ENCODE results near the gene RAB27A.
"Not testable (repeated sequence)": the region's sequence is repeated elsewhere in the genome, so short reads cannot be mapped to it uniquely, and the experiment has no call there.

The RAB27A gene

DNA sequence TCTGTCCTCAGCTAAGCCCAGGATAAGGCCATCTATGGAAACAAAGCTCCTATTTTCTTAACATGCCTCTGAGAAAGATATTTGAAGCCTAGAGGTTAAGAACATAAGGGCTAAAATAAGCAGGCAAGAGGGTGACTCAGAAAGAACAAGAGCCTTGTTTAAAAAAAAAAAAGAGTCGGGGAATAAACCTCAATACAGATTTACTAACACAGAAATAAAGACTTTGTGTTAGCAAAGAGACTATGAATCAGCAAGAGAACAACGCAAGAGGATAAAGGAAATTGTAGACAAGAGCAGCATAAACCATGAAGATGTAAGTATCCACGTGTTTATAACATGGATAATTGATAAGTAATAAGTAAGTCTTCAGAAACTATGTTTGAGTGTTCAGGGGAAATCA lies 36.0 kb downstream of the RAB27A start:
- in situ Hi-C loops (cut with MboI; ENCODE audit: low pct_unique_long_range_greater_than_20kb, low sequenced_read_pairs, unreplicated experiment) = no loop called here
- TF ChIP-seq, protein P1, sequence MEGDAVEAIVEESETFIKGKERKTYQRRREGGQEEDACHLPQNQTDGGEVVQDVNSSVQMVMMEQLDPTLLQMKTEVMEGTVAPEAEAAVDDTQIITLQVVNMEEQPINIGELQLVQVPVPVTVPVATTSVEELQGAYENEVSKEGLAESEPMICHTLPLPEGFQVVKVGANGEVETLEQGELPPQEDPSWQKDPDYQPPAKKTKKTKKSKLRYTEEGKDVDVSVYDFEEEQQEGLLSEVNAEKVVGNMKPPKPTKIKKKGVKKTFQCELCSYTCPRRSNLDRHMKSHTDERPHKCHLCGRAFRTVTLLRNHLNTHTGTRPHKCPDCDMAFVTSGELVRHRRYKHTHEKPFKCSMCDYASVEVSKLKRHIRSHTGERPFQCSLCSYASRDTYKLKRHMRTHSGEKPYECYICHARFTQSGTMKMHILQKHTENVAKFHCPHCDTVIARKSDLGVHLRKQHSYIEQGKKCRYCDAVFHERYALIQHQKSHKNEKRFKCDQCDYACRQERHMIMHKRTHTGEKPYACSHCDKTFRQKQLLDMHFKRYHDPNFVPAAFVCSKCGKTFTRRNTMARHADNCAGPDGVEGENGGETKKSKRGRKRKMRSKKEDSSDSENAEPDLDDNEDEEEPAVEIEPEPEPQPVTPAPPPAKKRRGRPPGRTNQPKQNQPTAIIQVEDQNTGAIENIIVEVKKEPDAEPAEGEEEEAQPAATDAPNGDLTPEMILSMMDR (IDR thresholded peaks at IDR 0.05; ENCODE audit: extremely low read depth, insufficient read depth, missing control alignments) = no peak
- DNase-seq (ENCODE audit: low spot score) = no peak

DNA sequence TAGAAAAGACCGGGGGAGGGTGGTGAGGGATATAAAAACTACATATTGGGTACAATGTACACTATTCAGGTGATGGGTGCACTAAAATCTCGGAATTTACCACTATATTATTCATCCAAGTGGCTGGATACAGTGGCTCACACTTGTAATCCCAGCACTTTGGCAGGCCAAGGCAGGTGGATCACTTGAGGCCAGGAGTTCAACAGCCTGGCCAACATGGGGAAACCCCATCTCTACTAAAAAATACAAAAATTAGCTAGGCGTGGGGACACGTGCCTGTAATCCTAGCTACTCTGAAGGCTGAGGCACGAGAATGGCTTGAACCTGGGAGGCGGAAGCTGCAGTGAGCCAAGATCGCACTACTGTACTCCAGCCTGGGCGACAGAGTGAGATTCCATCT lies 37.4 kb downstream of the RAB27A start:
- in situ Hi-C loops (cut with MboI; ENCODE audit: low pct_unique_long_range_greater_than_20kb, low sequenced_read_pairs, unreplicated experiment); DNase-seq (ENCODE audit: low spot score): not testable (repeated sequence)

DNA sequence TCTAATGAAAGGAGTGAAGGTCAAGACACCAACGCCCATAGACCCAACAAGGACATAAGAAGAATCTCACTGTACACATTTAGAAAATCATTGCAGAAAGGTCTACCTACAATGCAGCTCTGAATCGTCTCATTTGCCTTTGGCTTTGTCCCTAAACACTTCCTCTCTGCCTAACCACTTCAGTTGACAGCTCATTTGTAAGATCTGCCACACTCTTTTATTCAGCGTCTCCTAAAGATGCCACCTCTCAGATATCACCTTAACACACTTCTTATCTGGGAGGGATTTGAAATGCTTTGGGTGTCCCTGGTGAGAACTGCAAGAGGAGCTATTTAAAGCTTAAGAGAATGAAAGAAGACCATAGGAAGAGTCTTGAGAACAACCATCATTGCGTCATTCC lies 38.7 kb downstream of the RAB27A start:
- TF ChIP-seq, protein P1 (IDR thresholded peaks at IDR 0.05; ENCODE audit: extremely low read depth, insufficient read depth, missing control alignments) = no peak
- in situ Hi-C loops (cut with MboI; ENCODE audit: low pct_unique_long_range_greater_than_20kb, low sequenced_read_pairs, unreplicated experiment) = no loop called here
- no peak for DNase-seq (ENCODE audit: low spot score)

DNA sequence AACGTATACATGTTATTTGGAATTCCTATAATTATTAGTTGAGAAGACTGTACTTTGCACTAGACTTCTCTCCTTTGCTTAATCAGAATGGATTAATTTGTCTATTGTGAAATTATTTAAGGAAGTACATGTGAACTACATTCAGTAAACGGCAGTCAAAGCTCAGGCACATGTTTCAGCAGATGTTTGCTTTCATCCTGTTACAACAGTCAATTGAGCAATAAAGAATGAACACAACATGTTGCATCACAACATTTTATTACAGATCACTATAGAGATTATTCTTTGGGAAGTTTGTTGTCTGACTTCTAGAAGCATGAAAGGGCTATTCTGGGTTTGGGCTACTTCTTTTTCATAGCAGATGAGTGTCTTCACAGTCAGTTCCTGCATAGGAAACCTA lies 39.2 kb downstream of the RAB27A start:
- in situ Hi-C loops (cut with MboI; ENCODE audit: low pct_unique_long_range_greater_than_20kb, low sequenced_read_pairs, unreplicated experiment) = no loop called here
- no peak for DNase-seq (ENCODE audit: low spot score)

GRCh38 chr15:55249885-55250284 lies 39.7 kb downstream of the RAB27A start:
- DNase-seq (ENCODE audit: low spot score); in situ Hi-C loops (cut with MboI; ENCODE audit: low pct_unique_long_range_greater_than_20kb, low sequenced_read_pairs, unreplicated experiment): not testable (repeated sequence)

More for the DNA sequence above, 39.2 kb downstream of the RAB27A start:
- TF ChIP-seq, protein P1 (IDR thresholded peaks at IDR 0.05; ENCODE audit: extremely low read depth, insufficient read depth, missing control alignments) = no peak

GRCh38 chr15:55248895-55249294 lies 40.7 kb downstream of the RAB27A start:
- TF ChIP-seq, protein P1 (IDR thresholded peaks at IDR 0.05; ENCODE audit: extremely low read depth, insufficient read depth, missing control alignments) = no peak
- no peak for DNase-seq (ENCODE audit: low spot score)
- in situ Hi-C loops (cut with MboI; ENCODE audit: low pct_unique_long_range_greater_than_20kb, low sequenced_read_pairs, unreplicated experiment) = no loop called here

DNA sequence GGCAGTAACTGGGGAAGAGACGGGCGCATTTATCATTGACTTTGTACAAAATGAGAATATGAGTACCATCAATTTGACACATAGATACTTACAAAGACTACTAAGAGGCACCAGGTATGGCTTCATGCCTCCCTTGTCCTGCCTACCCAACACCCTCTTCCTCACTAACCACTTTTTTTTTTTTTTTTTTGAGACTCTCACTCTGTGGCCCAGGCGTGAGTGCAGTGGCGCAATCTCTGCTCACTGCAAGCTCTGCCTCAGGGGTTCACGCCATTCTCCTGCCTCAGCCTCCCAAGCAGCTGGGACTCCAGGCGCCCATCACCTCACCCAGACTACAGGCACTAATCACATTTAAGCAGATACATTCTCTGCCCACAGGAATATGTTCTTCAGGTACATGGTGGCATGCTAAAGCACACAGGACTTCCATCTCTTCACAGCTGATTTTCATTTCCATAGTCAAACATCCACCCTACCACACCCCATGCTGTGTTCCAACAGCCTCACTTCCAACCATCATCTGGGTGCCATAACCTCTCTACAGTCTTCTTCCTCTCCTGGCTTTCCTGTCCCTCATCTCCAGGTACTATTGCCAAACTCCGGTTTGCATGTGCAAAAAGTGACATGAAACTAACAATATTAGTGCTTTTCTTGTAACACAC lies 41.7 kb downstream of the RAB27A start:
- in situ Hi-C loops (cut with MboI; ENCODE audit: low pct_unique_long_range_greater_than_20kb, low sequenced_read_pairs, unreplicated experiment) = no loop called here
- DNase-seq (ENCODE audit: low spot score) = no peak
- TF ChIP-seq, protein P1 (IDR thresholded peaks at IDR 0.05; ENCODE audit: extremely low read depth, insufficient read depth, missing control alignments) = no peak

DNA sequence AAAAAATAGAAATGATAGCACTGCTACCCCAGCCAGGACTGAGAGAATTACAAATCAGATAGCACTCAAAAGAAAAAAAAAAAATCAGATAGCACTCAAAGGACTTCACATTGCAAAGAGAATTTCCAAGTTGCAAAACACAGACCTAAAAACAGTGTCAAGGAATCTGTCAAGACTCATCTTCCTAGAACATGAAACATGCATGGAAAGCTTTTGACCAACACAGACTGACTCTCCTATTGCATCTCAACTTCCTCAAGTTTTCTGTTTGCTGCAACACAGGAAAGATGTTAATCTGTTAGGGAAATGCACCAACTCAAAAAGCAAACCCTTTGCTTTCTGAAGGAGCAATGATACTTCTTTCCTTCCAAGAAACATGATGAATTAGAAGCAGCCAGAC lies 42.3 kb downstream of the RAB27A start:
- DNase-seq (ENCODE audit: low spot score) = no peak
- in situ Hi-C loops (cut with MboI; ENCODE audit: low pct_unique_long_range_greater_than_20kb, low sequenced_read_pairs, unreplicated experiment) = no loop called here

More for the DNA sequence above, 42.3 kb downstream of the RAB27A start:
- TF ChIP-seq, protein P1 (IDR thresholded peaks at IDR 0.05; ENCODE audit: extremely low read depth, insufficient read depth, missing control alignments) = no peak

All from GM13977 (cell line).